HEK293 (cell line): ENCODE data around the gene SLC36A4.

Source experiments
- GLI4 ChIP-seq: fragments of 450-650 bp; formaldehyde crosslinking; IDR thresholded peaks from 2 replicates; pipeline ENCODE4 v1.5.1; 2016; ENCODE audit warnings: missing biosample characterization, missing genetic modification characterization
- HOXA7 ChIP-seq: sonication (generic); formaldehyde crosslinking; IDR thresholded peaks from 2 replicates; pipeline ENCODE4 v1.8.1; 2022; ENCODE audit warnings: missing genetic modification reagents, borderline replicate concordance
- KLF9 ChIP-seq: fragments of 450-650 bp; formaldehyde crosslinking; IDR thresholded peaks from 2 replicates; pipeline ENCODE4 v1.5.1; 2016; ENCODE audit warnings: missing biosample characterization, missing genetic modification characterization, low read depth
- SP2 ChIP-seq: fragments of 450-650 bp; formaldehyde crosslinking; IDR thresholded peaks from 2 replicates; pipeline ENCODE4 v1.5.1; 2016; ENCODE audit warnings: missing biosample characterization, missing genetic modification characterization
- TCF7L2 ChIP-seq: IDR thresholded peaks from 2 replicates; pipeline ENCODE4 v1.6.1; 2011; ENCODE audit warnings: low read depth, mild to moderate bottlenecking, inconsistent platforms, low read length, moderate library complexity, borderline replicate concordance
- YY1 ChIP-seq: fragments of 450-650 bp; formaldehyde crosslinking; IDR thresholded peaks from 2 replicates; pipeline ENCODE4 v1.5.1; 2018; ENCODE audit warnings: missing biosample characterization, missing genetic modification characterization
- ZNF133 ChIP-seq: fragments of 450-650 bp; formaldehyde crosslinking; IDR thresholded peaks from 2 replicates; pipeline ENCODE4 v1.5.1; 2016; ENCODE audit warnings: missing biosample characterization, missing genetic modification characterization
- ZNF423 ChIP-seq: fragments of 450-650 bp; formaldehyde crosslinking; IDR thresholded peaks from 2 replicates; pipeline ENCODE4 v1.5.1; 2016; ENCODE audit warnings: missing biosample characterization, missing genetic modification characterization
- ZNF544 ChIP-seq: fragments of 450-650 bp; formaldehyde crosslinking; IDR thresholded peaks from 2 replicates; pipeline ENCODE4 v1.5.0; 2017; ENCODE audit warnings: missing biosample characterization, missing genetic modification characterization
- ZNF585B ChIP-seq: fragments of 450-650 bp; formaldehyde crosslinking; IDR thresholded peaks from 2 replicates; pipeline ENCODE4 v1.5.1; 2016; ENCODE audit warnings: missing biosample characterization, missing genetic modification characterization
- ZSCAN30 ChIP-seq: fragments of 450-650 bp; IDR thresholded peaks from 2 replicates; pipeline ENCODE4 v1.5.1; 2018; ENCODE audit warnings: missing biosample characterization, mild to moderate bottlenecking, missing genetic modification characterization, moderate library complexity
- TF ChIP-seq, protein P1 (sequence below): fragments of 450-650 bp; formaldehyde crosslinking; IDR thresholded peaks from 2 replicates; pipeline ENCODE4 v1.5.1; 2016; ENCODE audit warnings: missing biosample characterization, missing genetic modification characterization
- TF ChIP-seq, protein P2 (sequence below): fragments of 450-650 bp; formaldehyde crosslinking; IDR thresholded peaks from 2 replicates; pipeline ENCODE4 v1.5.1; 2016; ENCODE audit warnings: missing biosample characterization, missing genetic modification characterization

DNA sequence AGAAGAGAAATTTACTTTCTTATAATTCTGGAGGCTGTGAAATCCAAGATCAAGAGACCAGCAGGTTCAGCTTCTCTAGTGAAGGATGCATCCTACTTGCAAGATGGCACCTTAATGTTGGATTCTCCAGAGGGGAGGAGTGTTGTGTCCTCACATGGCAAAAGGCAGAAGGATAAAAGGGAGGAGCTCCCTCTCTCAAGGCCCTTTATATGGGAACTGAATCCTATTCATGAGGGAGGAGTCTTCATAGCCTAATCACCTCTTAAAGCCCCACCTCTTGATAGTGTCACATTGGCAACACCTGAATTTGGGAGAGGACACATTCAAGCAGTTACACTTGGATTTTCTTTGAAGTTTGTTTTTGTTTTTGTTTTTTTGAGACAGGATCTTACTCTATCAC lies 79.5 kb downstream of the SLC36A4 start:
- TF ChIP-seq TCF7L2 = no peak
- TF ChIP-seq, protein P1, sequence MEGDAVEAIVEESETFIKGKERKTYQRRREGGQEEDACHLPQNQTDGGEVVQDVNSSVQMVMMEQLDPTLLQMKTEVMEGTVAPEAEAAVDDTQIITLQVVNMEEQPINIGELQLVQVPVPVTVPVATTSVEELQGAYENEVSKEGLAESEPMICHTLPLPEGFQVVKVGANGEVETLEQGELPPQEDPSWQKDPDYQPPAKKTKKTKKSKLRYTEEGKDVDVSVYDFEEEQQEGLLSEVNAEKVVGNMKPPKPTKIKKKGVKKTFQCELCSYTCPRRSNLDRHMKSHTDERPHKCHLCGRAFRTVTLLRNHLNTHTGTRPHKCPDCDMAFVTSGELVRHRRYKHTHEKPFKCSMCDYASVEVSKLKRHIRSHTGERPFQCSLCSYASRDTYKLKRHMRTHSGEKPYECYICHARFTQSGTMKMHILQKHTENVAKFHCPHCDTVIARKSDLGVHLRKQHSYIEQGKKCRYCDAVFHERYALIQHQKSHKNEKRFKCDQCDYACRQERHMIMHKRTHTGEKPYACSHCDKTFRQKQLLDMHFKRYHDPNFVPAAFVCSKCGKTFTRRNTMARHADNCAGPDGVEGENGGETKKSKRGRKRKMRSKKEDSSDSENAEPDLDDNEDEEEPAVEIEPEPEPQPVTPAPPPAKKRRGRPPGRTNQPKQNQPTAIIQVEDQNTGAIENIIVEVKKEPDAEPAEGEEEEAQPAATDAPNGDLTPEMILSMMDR (tag by site-specific recombination) = no peak
- no peak for TF ChIP-seq ZNF585B (tag by site-specific recombination)
- no peak for TF ChIP-seq ZNF423 (tag by site-specific recombination)
- no peak for TF ChIP-seq KLF9 (tag by site-specific recombination)
- no peak for TF ChIP-seq ZSCAN30 (tag by site-specific recombination)
- no peak for TF ChIP-seq YY1 (tag by site-specific recombination)
- TF ChIP-seq ZNF544 (tag by site-specific recombination) = no peak
- TF ChIP-seq ZNF133 = no peak
- TF ChIP-seq SP2 (tag by site-specific recombination) = no peak
- TF ChIP-seq, protein P2, sequence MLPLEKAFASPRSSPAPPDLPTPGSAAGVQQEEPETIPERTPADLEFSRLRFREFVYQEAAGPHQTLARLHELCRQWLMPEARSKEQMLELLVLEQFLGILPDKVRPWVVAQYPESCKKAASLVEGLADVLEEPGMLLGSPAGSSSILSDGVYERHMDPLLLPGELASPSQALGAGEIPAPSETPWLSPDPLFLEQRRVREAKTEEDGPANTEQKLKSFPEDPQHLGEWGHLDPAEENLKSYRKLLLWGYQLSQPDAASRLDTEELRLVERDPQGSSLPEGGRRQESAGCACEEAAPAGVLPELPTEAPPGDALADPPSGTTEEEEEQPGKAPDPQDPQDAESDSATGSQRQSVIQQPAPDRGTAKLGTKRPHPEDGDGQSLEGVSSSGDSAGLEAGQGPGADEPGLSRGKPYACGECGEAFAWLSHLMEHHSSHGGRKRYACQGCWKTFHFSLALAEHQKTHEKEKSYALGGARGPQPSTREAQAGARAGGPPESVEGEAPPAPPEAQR (tag by site-specific recombination) = no peak
- no peak for TF ChIP-seq GLI4 (tag by site-specific recombination)
- no peak for TF ChIP-seq HOXA7 (CRISPR knock-in tag)
